GM23248 (cell line): ENCODE measurements around the gene USP17L25.
"Not testable (repeated sequence)": the region's sequence is repeated elsewhere in the genome, so short reads cannot be mapped to it uniquely, and the experiment has no call there.

Source experiments
- EZH2 ChIP-seq: fragments of 200-600 bp; sonication (generic); IDR thresholded peaks from 2 replicates; pipeline ENCODE4 v1.6.1; 2018; ENCODE audit warnings: antibody characterized with exemption, mild to moderate bottlenecking; ENCODE audit not compliant: insufficient read depth, poor library complexity, severe bottlenecking
- EZH2phosphoT487 ChIP-seq: fragments of 200-600 bp; sonication (generic); IDR thresholded peaks from 2 replicates; pipeline ENCODE4 v1.6.1; 2018; ENCODE audit warnings: antibody characterized with exemption, moderate library complexity, mild to moderate bottlenecking, low read depth; ENCODE audit not compliant: insufficient read depth

- TF ChIP-seq EZH2, EZH2phosphoT487: not testable (repeated sequence)
Measured at GRCh38 chr4:9324191-9324590, 5.5 kb upstream of the USP17L25 start.
